Activated CD8-positive, alpha-beta memory T cell treated with anti-CD3 and anti-CD28 coated beads for 1 hour (primary cell): Measurements from ENCODE around the gene LRP2BP.

Experiments
- DNase-seq, 2 donors: peaks; one replicate each; pipeline ENCODE4 v3.0.0-alpha.2; 2020; ENCODE audit warnings: low read depth in 1 of 2; ENCODE audit errors: extremely low read depth in 1 of 2

The LRP2BP gene

GRCh38 chr4:185395956-185396723, 416 bp upstream of the LRP2BP start:
- DNase-seq: peak; percentile 82 to 92

- no peak for DNase-seq
Observed at GRCh38 chr4:185394568-185395237, 1.0 kb downstream of the LRP2BP start.

GRCh38 chr4:185392156-185392555, 3.6 kb downstream of the LRP2BP start:
- DNase-seq: no peak

GRCh38 chr4:185390941-185391340, 4.8 kb downstream of the LRP2BP start:
- DNase-seq: no peak

- DNase-seq: no peak
Observed at GRCh38 chr4:185387957-185388356, 7.8 kb downstream of the LRP2BP start.

GRCh38 chr4:185384930-185385331, 10.8 kb downstream of the LRP2BP start:
- DNase-seq: no peak

GRCh38 chr4:185384061-185384460, 11.7 kb downstream of the LRP2BP start:
- no peak for DNase-seq

GRCh38 chr4:185383451-185383850, 12.3 kb downstream of the LRP2BP start:
- DNase-seq: no peak

GRCh38 chr4:185382754-185383153, 13.0 kb downstream of the LRP2BP start:
- no peak for DNase-seq

GRCh38 chr4:185381288-185382196, 14.2 kb downstream of the LRP2BP start:
- no peak for DNase-seq

GRCh38 chr4:185380320-185380719, 15.4 kb downstream of the LRP2BP start:
- no peak for DNase-seq

GRCh38 chr4:185379326-185380295, 16.1 kb downstream of the LRP2BP start:
- no peak for DNase-seq

GRCh38 chr4:185378264-185378663, 17.5 kb downstream of the LRP2BP start:
- no peak for DNase-seq

- DNase-seq: no peak
Observed at GRCh38 chr4:185374573-185374972, 21.2 kb downstream of the LRP2BP start.

- no peak for DNase-seq
Observed at GRCh38 chr4:185374027-185374426, 21.7 kb downstream of the LRP2BP start.

GRCh38 chr4:185371702-185372101, 24.0 kb downstream of the LRP2BP start:
- no peak for DNase-seq

- no peak for DNase-seq
Observed at GRCh38 chr4:185370268-185370949, 25.3 kb downstream of the LRP2BP start.

GRCh38 chr4:185369731-185370130, 26.0 kb downstream of the LRP2BP start:
- DNase-seq: no peak

- no peak for DNase-seq
Observed at GRCh38 chr4:185364886-185365285, 30.8 kb downstream of the LRP2BP start.

- DNase-seq: no peak
Observed at GRCh38 chr4:185363251-185363650, 32.5 kb downstream of the LRP2BP start.
